Ascending aorta (tissue), 2 donors: ENCODE data around the gene PDYN. TPM values are rescaled to one million over a fixed set of nuclear protein-coding genes. Genes with fewer than 3 reads are reported as not detected.
A peak's percentile ranks its signal among the peaks of the same experiment; 100 is the strongest.

Source experiments
- DNase-seq, 2 donors: peaks; one replicate each; pipeline ENCODE4 v3.0.0-alpha.2; 2019; ENCODE audit warnings: low spot score in 2 of 2
- H3K27ac ChIP-seq, 2 donors: fragments of 200-600 bp; sonication (generic); one replicate each; pipeline ENCODE4 v1.5.1; 2016 to 2017; ENCODE audit warnings: mild to moderate bottlenecking in 1 of 2
- H3K27me3 ChIP-seq: fragments of 200-600 bp; sonication (generic); one replicate; pipeline ENCODE4 v1.5.1; 2017
- H3K36me3 ChIP-seq, 2 donors: fragments of 200-600 bp; sonication (generic); one replicate each; pipeline ENCODE4 v1.5.1; 2016
- H3K4me1 ChIP-seq, 2 donors: fragments of 200-600 bp; sonication (generic); one replicate each; pipeline ENCODE4 v1.5.1; 2016 to 2017; ENCODE audit warnings: mild to moderate bottlenecking in 1 of 2
- H3K4me3 ChIP-seq, 2 donors: fragments of 200-600 bp; sonication (generic); one replicate each; pipeline ENCODE4 v1.5.1; 2016 to 2017; ENCODE audit warnings: mild to moderate bottlenecking in 1 of 2
- H3K9me3 ChIP-seq, 2 donors: fragments of 200-600 bp; sonication (generic); one replicate each; pipeline ENCODE4 v1.5.1; 2016
- intact Hi-C: fragments of 100-400 bp; cut with DNase I; formaldehyde crosslinking; loops from one replicate; pipeline ENCODE4 v1.15.1; 2023
- total RNA-seq: library from RNA; depleted of rRNA; stranded (reverse); fragments of >200 nt; gene quantifications from one replicate; pipeline ENCODE4 v1.1.0, GENCODE V29; 2016
- TF ChIP-seq, protein P1 (sequence below), 3 experiments: fragments of 200-600 bp in 2 of 3; fragments of 450-650 bp in 1 of 3; sonication (generic) in 2 of 3; IDR thresholded peaks; one replicate each; pipeline ENCODE4 v1.5.1; 2016 to 2019; ENCODE audit warnings: antibody characterized with exemption in 3 of 3, mild to moderate bottlenecking in 1 of 3, moderate library complexity in 1 of 3

PDYN gene
- total RNA-seq, 1 donor from 2014 or later = not detected

DNA sequence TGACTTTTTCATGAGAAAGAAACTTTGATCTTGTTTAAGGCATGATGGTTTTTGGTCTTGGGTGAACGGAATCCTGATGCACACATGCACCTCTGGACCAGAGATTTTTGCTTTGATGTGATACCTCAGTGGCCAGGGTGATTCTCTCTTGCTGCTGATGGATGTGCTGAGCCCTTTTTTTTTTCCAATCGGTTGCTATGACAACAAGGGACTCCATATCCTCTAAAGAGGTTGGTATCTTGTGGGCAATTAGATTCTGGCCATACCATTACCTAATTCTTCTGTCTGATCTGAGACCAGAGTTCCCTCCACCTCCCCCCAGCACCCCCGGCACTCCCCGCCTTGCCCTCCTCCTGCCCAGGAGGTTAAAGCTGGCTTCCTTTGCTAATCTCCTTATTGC is 24.9 kb downstream of the PDYN start:
- H3K4me1 ChIP-seq = peaks cover 3 to 5% of the 10 kb centered on the region in 2 donors
- no peak overlapping the region for H3K27ac ChIP-seq
- no peaks in the 10 kb centered on the region for H3K36me3 ChIP-seq
- H3K9me3 ChIP-seq = no peaks in the 10 kb centered on the region
- H3K4me3 ChIP-seq = no peak overlapping the region
- TF ChIP-seq, protein P1, sequence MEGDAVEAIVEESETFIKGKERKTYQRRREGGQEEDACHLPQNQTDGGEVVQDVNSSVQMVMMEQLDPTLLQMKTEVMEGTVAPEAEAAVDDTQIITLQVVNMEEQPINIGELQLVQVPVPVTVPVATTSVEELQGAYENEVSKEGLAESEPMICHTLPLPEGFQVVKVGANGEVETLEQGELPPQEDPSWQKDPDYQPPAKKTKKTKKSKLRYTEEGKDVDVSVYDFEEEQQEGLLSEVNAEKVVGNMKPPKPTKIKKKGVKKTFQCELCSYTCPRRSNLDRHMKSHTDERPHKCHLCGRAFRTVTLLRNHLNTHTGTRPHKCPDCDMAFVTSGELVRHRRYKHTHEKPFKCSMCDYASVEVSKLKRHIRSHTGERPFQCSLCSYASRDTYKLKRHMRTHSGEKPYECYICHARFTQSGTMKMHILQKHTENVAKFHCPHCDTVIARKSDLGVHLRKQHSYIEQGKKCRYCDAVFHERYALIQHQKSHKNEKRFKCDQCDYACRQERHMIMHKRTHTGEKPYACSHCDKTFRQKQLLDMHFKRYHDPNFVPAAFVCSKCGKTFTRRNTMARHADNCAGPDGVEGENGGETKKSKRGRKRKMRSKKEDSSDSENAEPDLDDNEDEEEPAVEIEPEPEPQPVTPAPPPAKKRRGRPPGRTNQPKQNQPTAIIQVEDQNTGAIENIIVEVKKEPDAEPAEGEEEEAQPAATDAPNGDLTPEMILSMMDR (IDR thresholded peaks at IDR 0.05) = no peak
- no peaks in the 10 kb centered on the region for H3K27me3 ChIP-seq
- intact Hi-C loops = loop anchor here (10.0 kb wide), 1 partner anchor 486 kb away; no protein-coding TSS in a partner anchor
- no peak for DNase-seq

- Histone ChIP-seq H3K4me3 (peak overlapping the region; percentile 23 to 38), H3K27me3 (no peaks in the 10 kb centered on the region), H3K27ac (no peak overlapping the region), H3K9me3 (no peaks in the 10 kb centered on the region), H3K4me1 (peaks cover 3 to 5% of the 10 kb centered on the region in 2 donors), H3K36me3 (no peaks in the 10 kb centered on the region)
- intact Hi-C loops = loop anchor here (1.0 to 10.0 kb wide), 2 partner anchors 207 to 489 kb away; no protein-coding TSS in a partner anchor
- TF ChIP-seq, protein P1 (IDR thresholded peaks at IDR 0.05) = peak; percentile 85 to 96 (median 91)
- peak in 1 of 2 donors; percentile 79 for DNase-seq
Measured at GRCh38 chr20:1965520-1966351, 28.1 kb downstream of the PDYN start.

GRCh38 chr20:1964659-1965405 is 29.0 kb downstream of the PDYN start:
- Histone ChIP-seq H3K4me3 (peak overlapping the region in 1 of 2 donors; percentile 38), H3K4me1 (peaks cover 3 to 5% of the 10 kb centered on the region in 2 donors), H3K27me3 (no peaks in the 10 kb centered on the region), H3K9me3 (no peaks in the 10 kb centered on the region), H3K27ac (no peak overlapping the region), H3K36me3 (no peaks in the 10 kb centered on the region)
- intact Hi-C loops = loop anchor here (1.0 to 10.0 kb wide), 2 partner anchors 207 to 490 kb away; no protein-coding TSS in a partner anchor
- TF ChIP-seq, protein P1 (IDR thresholded peaks at IDR 0.05) = no peak
- no peak for DNase-seq

- Histone ChIP-seq H3K9me3 (no peaks in the 10 kb centered on the region), H3K4me1 (peaks cover 3 to 5% of the 10 kb centered on the region in 2 donors), H3K4me3 (no peak overlapping the region), H3K27ac (no peak overlapping the region), H3K27me3 (no peaks in the 10 kb centered on the region), H3K36me3 (no peaks in the 10 kb centered on the region)
- DNase-seq = no peak
- intact Hi-C loops = loop anchor here (10.0 kb wide), 1 partner anchor 491 kb away; no protein-coding TSS in a partner anchor
- TF ChIP-seq, protein P1 (IDR thresholded peaks at IDR 0.05) = no peak
Measured at GRCh38 chr20:1964061-1964460, 29.8 kb downstream of the PDYN start.

DNA sequence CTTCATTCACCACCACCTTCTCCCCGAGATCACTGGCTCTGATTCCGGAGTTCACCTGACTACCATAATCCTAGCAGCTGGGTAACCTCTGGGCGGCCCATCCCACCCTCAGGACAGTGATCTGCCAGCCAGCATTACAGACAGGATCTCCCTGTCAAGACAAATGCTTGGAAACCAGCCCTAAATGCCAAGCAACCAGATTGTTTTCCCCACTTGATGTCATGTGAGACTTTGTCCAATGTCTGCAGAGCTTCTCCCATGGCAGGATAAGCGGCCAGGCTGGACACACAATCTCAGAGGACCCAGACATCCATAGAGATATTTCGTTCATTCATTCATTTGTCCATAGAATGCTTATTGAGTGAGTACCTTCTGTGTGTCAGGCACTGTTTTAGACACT is 32.5 kb downstream of the PDYN start:
- TF ChIP-seq, protein P1 (IDR thresholded peaks at IDR 0.05) = no peak
- no peaks in the 10 kb centered on the region for H3K36me3 ChIP-seq
- H3K9me3 ChIP-seq = no peaks in the 10 kb centered on the region
- intact Hi-C loops = loop anchor here (10.0 kb wide), 1 partner anchor 493 kb away; no protein-coding TSS in a partner anchor
- peaks cover 3 to 5% of the 10 kb centered on the region in 2 donors for H3K4me1 ChIP-seq
- no peak for DNase-seq
- H3K27ac ChIP-seq = no peak overlapping the region
- H3K4me3 ChIP-seq = no peak overlapping the region
- no peaks in the 10 kb centered on the region for H3K27me3 ChIP-seq
